ENCODE data around the gene NELFA. TPM values are rescaled to one million over a fixed set of nuclear protein-coding genes. Genes with fewer than 3 reads are reported as not detected.

Gene NELFA
- total and polyA plus RNA-seq, 10 of the 15 experiments (the other 5 are each of a cell fraction or from before 2014, with no cell fraction given), result 0.39 to 38.6 (median 16.7) TPM

DNA sequence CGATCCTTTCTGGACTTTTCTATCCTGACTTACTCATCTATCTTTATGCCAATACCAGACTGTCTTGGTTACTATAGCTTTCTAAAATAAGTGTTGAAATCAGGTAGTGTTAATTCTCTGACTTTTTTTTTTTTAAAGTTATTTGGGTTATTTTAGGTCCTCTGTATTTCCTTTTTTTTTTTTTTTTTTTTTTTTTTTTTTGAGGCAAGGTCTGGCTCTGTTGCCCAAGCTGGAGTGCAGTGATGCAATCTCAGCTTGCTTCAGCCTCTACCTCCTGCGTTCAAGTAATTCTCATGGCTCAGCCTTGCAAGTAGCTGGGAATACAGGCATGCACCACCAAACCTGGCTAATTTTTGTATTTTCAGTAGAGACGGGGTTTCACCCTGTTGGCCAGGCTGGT is 2.8 kb upstream of the NELFA start:
- Histone ChIP-seq H3K79me2 (ENCODE audit: control insufficient read depth, insufficient read depth, low read length) (peaks cover 22% of the 10 kb centered on the region), H3K4me1 (ENCODE audit: control insufficient read depth, insufficient read depth, low read length) (peaks cover 5% of the 10 kb centered on the region), H2AFZ (ENCODE audit: control insufficient read depth, low read depth, low read length) (no peak overlapping the region), H3K27me3 (replicated peaks in 1 of 2; ENCODE audit: control insufficient read depth in 2 of 2, insufficient read depth in 2 of 2, low read length in 1 of 2) (no peaks in the 10 kb centered on the region), H3K9me3 (replicated peaks; ENCODE audit: control insufficient read depth, insufficient read depth, low read length) (no peaks in the 10 kb centered on the region), H3K9ac (ENCODE audit: control insufficient read depth, insufficient read depth, low read length) (no peak overlapping the region), H4K20me1 (ENCODE audit: control insufficient read depth, insufficient read depth) (no peaks in the 10 kb centered on the region), H3K4me2 (ENCODE audit: control insufficient read depth, insufficient read depth) (no peak overlapping the region), H3K36me3 (ENCODE audit: control insufficient read depth in 2 of 2, insufficient read depth in 2 of 2, low read length in 1 of 2) (no peaks in the 10 kb centered on the region; a peak in 1 of 4 replicates), H3K4me3 (no peak overlapping the region), H3K27ac (ENCODE audit: control insufficient read depth, insufficient read depth) (no peak overlapping the region)
- intact Hi-C loops (cut with micrococcal nuclease; ENCODE audit: unreplicated experiment), result no loop called here
- ChIA-PET POLR2A (interaction anchor here (0.6 kb wide), 1 partner anchor 11 kb away, joined by 3 read pairs; no protein-coding TSS in a partner anchor), CTCF (no interaction called here), RAD21 (ENCODE audit: unreplicated experiment) (no interaction called here), SMC1A (ENCODE audit: uncharacterized antibody, unreplicated experiment) (interaction anchor here (0.6 kb wide), 2 partner anchors 212 to 227 kb away, joined by 3 to 5 read pairs; no protein-coding TSS in a partner anchor)
- DNase-seq (ENCODE audit: low read depth, low spot score) (no peak), FAIRE-seq (no peak), ATAC-seq (no peak)
- TF ChIP-seq SREBF2 (IDR thresholded peaks at IDR 0.05; ENCODE audit: low read length) (no peak), EGR1 (IDR thresholded peaks at IDR 0.05; ENCODE audit: borderline replicate concordance in 1 of 2, low read depth in 2 of 2, low read length in 2 of 2) (no peak), ASH2L (IDR thresholded peaks at IDR 0.05; ENCODE audit: borderline replicate concordance, low read depth) (no peak), ATF7 (IDR thresholded peaks at IDR 0.05; ENCODE audit: low read depth) (no peak), IKZF2 (IDR thresholded peaks at IDR 0.05) (no peak), EZH2 (IDR thresholded peaks at IDR 0.05; ENCODE audit: borderline replicate concordance, control insufficient read depth, low read depth, low read length) (no peak), SMAD5 (IDR thresholded peaks at IDR 0.05; ENCODE audit: low read depth) (no peak), GABPA (IDR thresholded peaks at IDR 0.05; ENCODE audit: low read depth) (no peak)
- TF ChIP-seq, protein P1, sequence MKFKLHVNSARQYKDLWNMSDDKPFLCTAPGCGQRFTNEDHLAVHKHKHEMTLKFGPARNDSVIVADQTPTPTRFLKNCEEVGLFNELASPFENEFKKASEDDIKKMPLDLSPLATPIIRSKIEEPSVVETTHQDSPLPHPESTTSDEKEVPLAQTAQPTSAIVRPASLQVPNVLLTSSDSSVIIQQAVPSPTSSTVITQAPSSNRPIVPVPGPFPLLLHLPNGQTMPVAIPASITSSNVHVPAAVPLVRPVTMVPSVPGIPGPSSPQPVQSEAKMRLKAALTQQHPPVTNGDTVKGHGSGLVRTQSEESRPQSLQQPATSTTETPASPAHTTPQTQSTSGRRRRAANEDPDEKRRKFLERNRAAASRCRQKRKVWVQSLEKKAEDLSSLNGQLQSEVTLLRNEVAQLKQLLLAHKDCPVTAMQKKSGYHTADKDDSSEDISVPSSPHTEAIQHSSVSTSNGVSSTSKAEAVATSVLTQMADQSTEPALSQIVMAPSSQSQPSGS (IDR thresholded peaks at IDR 0.05; ENCODE audit: low read length), result no peak
- TF ChIP-seq, protein P2, sequence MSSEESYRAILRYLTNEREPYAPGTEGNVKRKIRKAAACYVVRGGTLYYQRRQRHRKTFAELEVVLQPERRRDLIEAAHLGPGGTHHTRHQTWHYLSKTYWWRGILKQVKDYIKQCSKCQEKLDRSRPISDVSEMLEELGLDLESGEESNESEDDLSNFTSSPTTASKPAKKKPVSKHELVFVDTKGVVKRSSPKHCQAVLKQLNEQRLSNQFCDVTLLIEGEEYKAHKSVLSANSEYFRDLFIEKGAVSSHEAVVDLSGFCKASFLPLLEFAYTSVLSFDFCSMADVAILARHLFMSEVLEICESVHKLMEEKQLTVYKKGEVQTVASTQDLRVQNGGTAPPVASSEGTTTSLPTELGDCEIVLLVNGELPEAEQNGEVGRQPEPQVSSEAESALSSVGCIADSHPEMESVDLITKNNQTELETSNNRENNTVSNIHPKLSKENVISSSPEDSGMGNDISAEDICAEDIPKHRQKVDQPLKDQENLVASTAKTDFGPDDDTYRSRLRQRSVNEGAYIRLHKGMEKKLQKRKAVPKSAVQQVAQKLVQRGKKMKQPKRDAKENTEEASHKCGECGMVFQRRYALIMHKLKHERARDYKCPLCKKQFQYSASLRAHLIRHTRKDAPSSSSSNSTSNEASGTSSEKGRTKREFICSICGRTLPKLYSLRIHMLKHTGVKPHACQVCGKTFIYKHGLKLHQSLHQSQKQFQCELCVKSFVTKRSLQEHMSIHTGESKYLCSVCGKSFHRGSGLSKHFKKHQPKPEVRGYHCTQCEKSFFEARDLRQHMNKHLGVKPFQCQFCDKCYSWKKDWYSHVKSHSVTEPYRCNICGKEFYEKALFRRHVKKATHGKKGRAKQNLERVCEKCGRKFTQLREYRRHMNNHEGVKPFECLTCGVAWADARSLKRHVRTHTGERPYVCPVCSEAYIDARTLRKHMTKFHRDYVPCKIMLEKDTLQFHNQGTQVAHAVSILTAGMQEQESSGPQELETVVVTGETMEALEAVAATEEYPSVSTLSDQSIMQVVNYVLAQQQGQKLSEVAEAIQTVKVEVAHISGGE (CRISPR knock-in tag; IDR thresholded peaks at IDR 0.05), result no peak
- TF ChIP-seq, protein P3, sequence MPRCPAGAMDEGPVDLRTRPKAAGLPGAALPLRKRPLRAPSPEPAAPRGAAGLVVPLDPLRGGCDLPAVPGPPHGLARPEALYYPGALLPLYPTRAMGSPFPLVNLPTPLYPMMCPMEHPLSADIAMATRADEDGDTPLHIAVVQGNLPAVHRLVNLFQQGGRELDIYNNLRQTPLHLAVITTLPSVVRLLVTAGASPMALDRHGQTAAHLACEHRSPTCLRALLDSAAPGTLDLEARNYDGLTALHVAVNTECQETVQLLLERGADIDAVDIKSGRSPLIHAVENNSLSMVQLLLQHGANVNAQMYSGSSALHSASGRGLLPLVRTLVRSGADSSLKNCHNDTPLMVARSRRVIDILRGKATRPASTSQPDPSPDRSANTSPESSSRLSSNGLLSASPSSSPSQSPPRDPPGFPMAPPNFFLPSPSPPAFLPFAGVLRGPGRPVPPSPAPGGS (IDR thresholded peaks at IDR 0.05; ENCODE audit: borderline replicate concordance, insufficient read depth, low read depth, low read length, poor library complexity, severe bottlenecking), result no peak
- no TSS peak for BruUV-seq (replicated peaks)
- in situ Hi-C loops (cut with MboI), result no loop called here
- WGBS (ENCODE audit: insufficient coverage, insufficient replicate concordance, low lambda C conversion rate, missing lambda C conversion rate), result 32% methylated on average over 3 of the region's 3 CpGs

Data from GM12878 (cell line).